Stimulated activated naive CD8-positive, alpha-beta T cell treated with anti-CD3 and anti-CD28 coated beads, Interleukin-15, Interleukin-2, amounts not matched to agents 100 ng/mL and 50 ng/mL, for 24 hours (primary cell): ENCODE measurements around the gene MSMO1.
"Not testable (repeated sequence)": the region's sequence is repeated elsewhere in the genome, so short reads cannot be mapped to it uniquely, and the experiment has no call there.

Experiments used
- H3K27ac Mint-ChIP-seq: one replicate; pipeline ENCODE4 v1.8.0; 2021; ENCODE audit warnings: mild to moderate bottlenecking, mixed read lengths
- H3K27me3 Mint-ChIP-seq: one replicate; pipeline ENCODE4 v1.8.0; 2021; ENCODE audit warnings: mixed read lengths
- H3K36me3 Mint-ChIP-seq: one replicate; pipeline ENCODE4 v1.8.0; 2021; ENCODE audit warnings: low read depth, mixed read lengths
- H3K4me1 Mint-ChIP-seq: one replicate; pipeline ENCODE4 v1.8.0; 2021; ENCODE audit warnings: low read depth, mixed read lengths
- H3K4me3 Mint-ChIP-seq: one replicate; pipeline ENCODE4 v1.8.0; 2021; ENCODE audit warnings: mild to moderate bottlenecking, mixed read lengths
- H3K9me3 Mint-ChIP-seq: one replicate; pipeline ENCODE4 v1.8.0; 2021; ENCODE audit warnings: mixed read lengths

Gene MSMO1

DNA sequence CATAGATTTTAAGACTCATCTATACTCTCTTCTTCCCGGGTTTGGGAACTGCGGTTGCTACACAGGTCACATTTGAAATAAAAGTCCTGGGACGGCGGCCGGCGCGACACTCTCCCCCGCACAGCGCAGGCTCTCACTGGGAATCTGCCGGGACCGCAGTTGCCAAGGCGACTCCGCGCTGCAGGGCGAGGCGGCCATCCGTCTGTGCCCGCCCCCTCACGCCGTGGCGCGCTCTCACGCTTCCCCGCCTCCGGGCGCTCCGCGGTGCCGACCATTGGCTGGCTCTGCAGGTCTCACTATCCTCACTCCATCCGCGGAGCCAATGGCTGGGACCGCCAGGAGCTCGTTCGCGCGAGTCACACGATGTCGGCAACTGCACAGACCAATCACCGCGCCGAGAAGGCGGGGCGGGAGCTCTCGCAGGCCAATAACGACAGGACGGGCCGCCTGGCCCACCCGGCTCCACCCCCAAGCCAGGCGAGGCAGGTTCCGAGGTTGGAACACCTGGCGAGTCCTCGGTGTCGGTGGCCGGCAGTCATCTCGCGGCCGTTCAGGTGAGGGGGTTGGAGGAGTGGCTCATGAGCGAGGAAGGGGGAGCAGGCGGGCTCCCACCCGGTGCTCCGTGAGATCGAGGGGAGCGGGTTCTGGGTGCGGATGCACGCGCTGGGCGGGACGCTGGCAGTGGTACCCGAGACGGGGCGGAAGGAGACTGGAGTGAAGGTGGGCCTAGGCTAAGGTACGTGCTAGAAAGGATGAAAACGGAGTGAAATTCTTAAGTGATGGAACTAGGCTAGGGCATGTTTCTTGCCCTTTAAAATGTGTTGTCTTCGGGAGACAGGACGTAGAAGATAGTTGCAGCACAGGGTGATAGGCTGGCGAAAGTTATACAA lies at the start of gene MSMO1:
MSMO1 (plus strand) TSS at position 459 of the 890 bp plus-strand sequence. CDS start 5,702 bp downstream, outside the sequence.
- Mint-ChIP-seq H3K4me3 (no peak within 1 kb of the TSS), H3K27ac (no peak within 1 kb of the TSS), H3K36me3 (peaks cover 28% of the 10 kb centered on the region), H3K4me1 (no peaks in the 10 kb centered on the region), H3K27me3 (no peaks in the 10 kb centered on the region), H3K9me3 (no peaks in the 10 kb centered on the region)

DNA sequence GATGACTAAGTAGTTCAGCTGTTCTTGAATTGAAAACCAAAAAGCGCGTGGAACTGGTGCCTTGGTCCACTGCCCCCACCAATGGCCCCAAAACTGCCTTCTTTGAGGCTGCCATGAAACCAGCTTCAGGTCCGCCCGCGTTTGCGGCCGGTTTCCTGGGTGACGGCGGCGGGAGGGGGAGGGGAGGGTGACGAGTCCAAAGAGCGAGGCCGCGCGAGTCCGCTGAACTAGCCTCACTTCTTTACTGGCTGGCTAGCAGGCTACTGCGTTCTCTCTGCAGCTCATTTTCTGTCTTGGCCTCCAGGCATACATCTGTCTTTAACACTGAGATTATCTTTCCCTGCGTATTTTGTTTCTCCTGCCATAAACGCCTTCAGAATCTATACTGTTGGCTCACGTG lies 47.9 kb upstream of the MSMO1 start:
- not testable (repeated sequence) for H3K4me1 Mint-ChIP-seq, H3K27me3 Mint-ChIP-seq, H3K4me3 Mint-ChIP-seq, H3K9me3 Mint-ChIP-seq, H3K27ac Mint-ChIP-seq
- peaks cover 48% of the 10 kb centered on the region for H3K36me3 Mint-ChIP-seq

DNA sequence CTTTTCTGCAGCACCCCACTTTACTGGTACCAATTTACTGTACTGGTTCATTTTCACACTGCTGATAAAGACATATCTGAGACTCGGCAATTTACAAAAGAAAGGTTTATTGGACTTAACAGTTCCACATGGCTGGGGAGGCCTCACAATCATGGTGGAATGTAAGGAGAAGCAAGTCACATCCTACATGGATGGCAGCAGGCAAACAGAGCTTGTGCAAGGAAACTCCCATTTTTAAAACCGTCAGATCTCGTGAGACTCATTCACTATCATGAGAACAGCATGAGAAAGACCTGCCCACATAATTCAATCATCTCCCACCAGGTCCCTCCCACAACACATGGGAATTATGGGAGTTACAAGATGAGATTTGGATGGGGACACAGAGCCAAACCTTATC lies 42.8 kb upstream of the MSMO1 start:
- H3K27me3 Mint-ChIP-seq, H3K9me3 Mint-ChIP-seq, H3K27ac Mint-ChIP-seq, H3K4me3 Mint-ChIP-seq: not testable (repeated sequence)
- Mint-ChIP-seq H3K4me1 (peaks cover 42% of the 10 kb centered on the region), H3K36me3 (peaks cover 36% of the 10 kb centered on the region)

DNA sequence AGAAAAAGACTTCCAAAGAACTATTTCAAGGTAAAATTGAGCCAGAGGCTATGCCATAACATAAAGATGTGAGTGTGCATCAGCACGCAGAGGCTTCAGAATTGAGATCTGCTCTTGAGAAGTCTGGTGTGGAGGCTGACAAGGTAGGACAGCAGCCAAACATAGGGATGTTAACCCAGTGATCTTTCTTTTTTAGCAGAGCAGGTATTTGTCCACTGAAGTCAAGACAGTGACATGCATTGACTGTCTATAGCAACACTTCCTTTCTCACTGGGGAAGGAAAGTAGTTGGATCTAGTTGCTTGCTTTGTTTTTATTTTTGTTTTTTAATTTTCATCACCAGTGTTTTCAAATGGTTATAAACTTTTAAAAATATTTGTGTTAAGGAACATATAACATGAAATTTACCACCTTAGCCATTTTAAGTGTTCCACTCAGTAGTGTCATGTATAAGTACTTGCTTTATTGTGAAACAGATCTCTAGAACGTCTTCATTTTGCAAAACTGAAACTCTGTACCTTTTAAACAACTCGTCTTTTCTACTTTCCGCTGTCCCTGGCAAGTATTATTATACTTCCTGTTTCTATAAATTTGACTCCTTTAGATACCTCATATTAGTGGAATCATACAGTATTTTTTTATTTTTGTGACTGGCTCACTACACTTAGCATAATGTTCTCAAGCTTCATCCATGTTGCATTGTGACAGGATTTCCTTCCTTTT lies 40.7 kb upstream of the MSMO1 start:
- peak overlapping the region; percentile 8 for H3K4me3 Mint-ChIP-seq
- peaks cover 42% of the 10 kb centered on the region for H3K4me1 Mint-ChIP-seq
- H3K36me3 Mint-ChIP-seq, result peaks cover 26% of the 10 kb centered on the region
- not testable (repeated sequence) for H3K27me3 Mint-ChIP-seq, H3K27ac Mint-ChIP-seq, H3K9me3 Mint-ChIP-seq

DNA sequence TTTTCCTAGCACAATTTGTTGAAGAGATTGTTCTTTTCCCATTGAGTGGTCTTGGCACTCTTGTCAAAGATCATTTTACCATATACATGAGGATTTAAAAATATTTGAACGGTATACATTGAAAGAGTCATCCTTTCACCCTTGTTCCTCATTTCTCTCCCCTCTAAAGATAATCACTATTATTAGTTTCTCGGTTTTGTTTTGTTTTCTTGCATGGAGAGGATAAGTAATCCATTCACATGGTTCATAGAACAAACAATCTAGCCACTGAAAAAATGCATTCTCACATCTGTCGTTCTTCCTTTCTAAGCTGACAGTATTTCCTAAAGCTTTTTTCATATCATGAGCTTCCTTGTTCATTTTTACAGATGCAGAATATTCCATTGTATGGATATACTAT lies 39.2 kb upstream of the MSMO1 start:
- H3K27me3 Mint-ChIP-seq, result no peaks in the 10 kb centered on the region
- H3K36me3 Mint-ChIP-seq, result peaks cover 12% of the 10 kb centered on the region
- H3K4me1 Mint-ChIP-seq, result peaks cover 42% of the 10 kb centered on the region
- H3K9me3 Mint-ChIP-seq, result peaks cover 8% of the 10 kb centered on the region
- H3K27ac Mint-ChIP-seq, result no peak overlapping the region
- H3K4me3 Mint-ChIP-seq, result no peak overlapping the region

DNA sequence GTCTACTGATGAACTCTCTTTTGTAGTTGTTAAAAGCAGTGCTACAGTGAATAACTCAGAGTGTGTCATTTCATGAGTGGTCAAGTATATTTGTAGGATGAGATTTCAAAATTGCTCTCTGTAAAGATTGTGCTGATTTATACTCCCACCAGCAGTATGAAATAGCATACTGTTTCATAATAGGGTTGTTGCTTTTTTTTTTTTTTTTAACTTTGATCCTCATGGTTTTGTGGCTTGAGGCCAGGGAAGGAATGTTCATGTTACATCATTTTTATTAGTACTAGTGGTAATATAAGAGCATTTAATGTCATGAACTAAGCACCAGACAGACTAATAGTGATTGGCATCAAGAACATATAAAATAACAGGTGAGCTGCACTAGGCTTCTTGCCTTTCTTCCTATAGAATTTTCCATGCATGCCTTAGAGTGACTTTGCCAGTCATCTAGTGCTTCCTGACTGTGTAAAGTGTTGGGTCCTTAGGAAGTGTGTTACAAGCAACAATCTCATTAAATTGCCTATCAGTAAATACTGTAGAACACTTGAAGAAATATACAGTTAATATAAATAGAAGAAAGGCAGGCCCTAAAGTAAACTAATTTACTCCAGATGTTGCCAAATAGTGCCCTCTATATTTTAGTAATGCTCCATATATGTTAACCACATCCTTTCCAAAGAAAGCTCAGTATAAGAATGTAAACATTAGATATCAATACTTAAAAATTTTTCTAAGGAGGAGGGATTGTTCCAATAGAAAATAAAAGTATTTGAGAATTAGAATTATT lies 38.6 kb upstream of the MSMO1 start:
- Mint-ChIP-seq H3K4me1 (peaks cover 42% of the 10 kb centered on the region), H3K27ac (no peak overlapping the region), H3K4me3 (no peak overlapping the region), H3K27me3 (no peaks in the 10 kb centered on the region), H3K36me3 (peaks cover 11% of the 10 kb centered on the region), H3K9me3 (peaks cover 8% of the 10 kb centered on the region)

DNA sequence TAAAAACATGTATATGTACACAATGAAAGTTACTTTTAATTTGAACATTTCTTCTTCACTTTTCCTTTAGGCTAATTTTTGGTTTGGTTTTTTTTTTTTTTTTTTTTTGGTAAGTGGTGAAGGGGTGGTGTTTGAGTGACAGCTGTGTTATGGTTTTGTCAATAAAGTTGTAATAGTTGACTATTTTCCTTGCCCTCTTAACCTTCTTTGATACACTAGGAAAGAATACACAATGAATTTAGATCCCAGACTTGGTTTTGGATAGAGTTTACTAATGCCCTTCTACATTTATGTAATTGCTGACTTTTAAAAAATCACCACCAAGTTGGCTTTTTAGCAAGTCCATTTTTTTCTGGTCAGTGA lies 38.1 kb upstream of the MSMO1 start:
- Mint-ChIP-seq H3K27ac (no peak overlapping the region), H3K27me3 (no peaks in the 10 kb centered on the region), H3K36me3 (peaks cover 8% of the 10 kb centered on the region), H3K9me3 (peaks cover 4% of the 10 kb centered on the region), H3K4me3 (no peak overlapping the region), H3K4me1 (peaks cover 47% of the 10 kb centered on the region)

DNA sequence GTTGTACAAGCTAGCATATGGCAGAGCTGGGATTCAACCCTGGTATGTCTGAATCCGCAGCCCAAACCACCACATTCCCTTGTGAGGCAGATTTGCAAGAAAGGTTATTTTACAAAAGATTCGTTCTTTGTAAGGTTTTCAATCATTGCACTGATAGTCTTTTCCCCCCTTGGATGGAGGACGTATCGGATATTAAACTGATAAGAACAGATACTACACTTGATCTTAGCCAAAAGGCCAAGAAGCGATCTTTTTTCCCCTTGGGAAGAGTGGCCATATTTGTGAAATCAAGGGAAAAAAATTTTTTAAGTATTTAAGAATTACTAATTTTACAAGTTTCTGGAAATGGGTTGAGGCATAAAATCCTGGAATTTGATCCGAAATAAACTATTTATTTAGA lies 34.4 kb upstream of the MSMO1 start:
- Mint-ChIP-seq H3K27me3 (no peaks in the 10 kb centered on the region), H3K9me3 (no peaks in the 10 kb centered on the region), H3K27ac (peak overlapping the region; percentile 13), H3K4me1 (peaks cover 32% of the 10 kb centered on the region), H3K4me3 (no peak overlapping the region), H3K36me3 (peaks cover 17% of the 10 kb centered on the region)

DNA sequence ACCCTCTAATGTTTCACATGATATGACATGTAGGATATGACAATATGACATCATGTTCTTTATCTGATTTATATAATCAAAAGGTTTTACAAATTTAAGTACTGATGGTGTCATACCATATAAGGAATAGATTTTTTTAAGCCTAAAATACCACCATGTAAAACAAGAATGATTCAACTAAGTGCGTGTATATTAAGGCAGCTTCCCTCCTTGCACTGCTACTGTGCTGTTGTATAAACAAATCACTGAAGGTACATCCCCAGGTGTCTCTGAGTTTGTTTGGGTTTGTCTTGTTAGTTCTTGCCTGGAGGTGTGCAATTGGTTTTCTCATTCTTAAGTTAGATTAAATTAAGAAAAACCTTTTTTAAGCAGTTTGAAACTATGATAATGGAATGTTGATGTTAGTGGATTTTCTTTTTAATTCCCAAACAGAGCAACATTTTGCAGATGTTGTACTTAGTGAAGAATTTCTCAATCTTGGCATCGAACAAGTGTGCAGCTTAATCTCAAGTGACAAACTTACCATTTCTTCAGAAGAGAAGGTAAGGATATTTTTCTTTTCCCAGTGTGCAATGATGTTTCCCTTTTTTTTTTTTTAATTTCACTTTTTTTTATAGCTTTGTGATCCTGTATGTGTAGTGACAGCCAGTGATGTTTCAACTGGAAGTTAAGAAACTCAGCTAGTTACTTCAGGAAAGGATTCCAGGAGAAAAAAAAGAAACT lies 33.4 kb upstream of the MSMO1 start:
- no peaks in the 10 kb centered on the region for H3K27me3 Mint-ChIP-seq
- peaks cover 22% of the 10 kb centered on the region for H3K4me1 Mint-ChIP-seq
- peaks cover 24% of the 10 kb centered on the region for H3K36me3 Mint-ChIP-seq
- H3K4me3 Mint-ChIP-seq, result no peak overlapping the region
- H3K9me3 Mint-ChIP-seq, result no peaks in the 10 kb centered on the region
- H3K27ac Mint-ChIP-seq, result no peak overlapping the region

DNA sequence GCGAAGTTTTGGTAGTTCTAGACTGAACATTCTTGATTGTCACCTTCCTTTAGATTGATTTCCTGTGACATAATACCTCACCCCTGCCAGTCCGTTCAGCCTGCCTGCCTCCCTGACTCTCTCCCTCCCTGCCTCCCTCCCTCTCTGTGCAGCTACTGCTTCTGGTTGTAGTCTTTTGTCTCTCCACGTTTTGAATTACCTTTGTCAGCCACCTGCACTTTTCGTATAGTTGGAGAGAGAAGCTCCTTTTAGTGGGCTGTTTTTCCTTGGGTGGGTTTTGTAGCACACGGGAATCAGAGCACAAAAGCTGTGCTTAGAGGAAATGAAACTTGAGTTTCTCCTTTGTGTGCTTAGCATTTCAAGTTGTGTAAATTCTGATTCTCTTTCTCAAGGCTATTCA lies 32.6 kb upstream of the MSMO1 start:
- H3K9me3 Mint-ChIP-seq, result no peaks in the 10 kb centered on the region
- H3K4me1 Mint-ChIP-seq, result peaks cover 16% of the 10 kb centered on the region
- peak overlapping the region; percentile 15 for H3K4me3 Mint-ChIP-seq
- no peak overlapping the region for H3K27ac Mint-ChIP-seq
- peaks cover 31% of the 10 kb centered on the region for H3K36me3 Mint-ChIP-seq
- no peaks in the 10 kb centered on the region for H3K27me3 Mint-ChIP-seq

DNA sequence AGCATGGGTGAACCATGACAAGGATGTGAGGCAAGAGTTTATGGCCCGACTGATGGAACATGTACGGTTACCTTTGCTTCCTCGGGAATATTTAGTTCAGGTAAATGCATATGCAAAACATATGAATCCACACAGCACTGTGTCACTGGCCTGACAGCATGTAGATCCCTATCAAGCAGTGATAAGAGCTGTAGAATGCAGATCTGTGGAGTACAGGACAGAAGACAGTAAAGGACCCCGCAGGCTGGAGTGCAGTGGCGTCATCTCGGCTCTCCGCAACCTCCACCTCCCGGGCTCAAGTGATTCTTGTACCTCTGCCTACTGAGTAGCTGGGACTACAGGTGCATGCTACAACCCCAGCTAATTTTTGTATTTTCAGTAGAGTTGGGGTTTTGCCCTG lies 29.8 kb upstream of the MSMO1 start:
- Mint-ChIP-seq H3K36me3 (peaks cover 35% of the 10 kb centered on the region), H3K9me3 (no peaks in the 10 kb centered on the region), H3K4me3 (no peak overlapping the region), H3K4me1 (peaks cover 35% of the 10 kb centered on the region), H3K27ac (no peak overlapping the region), H3K27me3 (no peaks in the 10 kb centered on the region)

DNA sequence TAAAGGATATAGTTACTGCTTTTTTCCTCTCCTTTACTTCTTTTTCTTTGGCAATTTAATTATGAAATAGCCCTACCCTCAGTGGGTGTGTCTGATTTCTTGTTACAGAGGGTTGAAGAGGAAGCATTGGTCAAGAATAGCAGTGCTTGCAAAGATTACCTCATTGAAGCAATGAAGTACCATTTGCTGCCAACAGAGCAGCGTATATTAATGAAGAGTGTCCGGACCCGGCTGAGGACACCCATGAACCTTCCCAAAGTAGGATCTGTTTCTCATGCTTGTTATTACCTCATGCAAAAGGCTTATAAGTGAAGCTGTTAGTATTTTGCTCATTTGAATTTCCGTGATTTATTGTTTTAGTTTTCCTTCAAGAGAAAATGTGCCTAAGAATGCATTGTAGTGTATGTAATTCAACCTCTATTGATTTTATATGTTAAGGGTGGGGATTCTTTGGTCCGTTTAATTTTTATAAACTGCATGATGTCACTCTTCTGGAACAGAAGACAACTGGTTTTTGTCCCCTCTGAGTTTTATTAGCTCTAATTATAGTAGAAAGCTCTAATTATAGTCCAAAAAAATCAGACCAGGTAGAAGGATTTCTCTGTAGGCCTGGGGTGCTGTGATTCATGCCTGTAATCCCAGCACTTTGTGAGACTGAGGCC lies 27.9 kb upstream of the MSMO1 start:
- H3K4me1 Mint-ChIP-seq, result peaks cover 29% of the 10 kb centered on the region
- H3K27ac Mint-ChIP-seq, result peak overlapping the region; percentile 47
- H3K4me3 Mint-ChIP-seq, result no peak overlapping the region
- H3K27me3 Mint-ChIP-seq, result no peaks in the 10 kb centered on the region
- H3K9me3 Mint-ChIP-seq, result no peaks in the 10 kb centered on the region
- peaks cover 43% of the 10 kb centered on the region for H3K36me3 Mint-ChIP-seq

DNA sequence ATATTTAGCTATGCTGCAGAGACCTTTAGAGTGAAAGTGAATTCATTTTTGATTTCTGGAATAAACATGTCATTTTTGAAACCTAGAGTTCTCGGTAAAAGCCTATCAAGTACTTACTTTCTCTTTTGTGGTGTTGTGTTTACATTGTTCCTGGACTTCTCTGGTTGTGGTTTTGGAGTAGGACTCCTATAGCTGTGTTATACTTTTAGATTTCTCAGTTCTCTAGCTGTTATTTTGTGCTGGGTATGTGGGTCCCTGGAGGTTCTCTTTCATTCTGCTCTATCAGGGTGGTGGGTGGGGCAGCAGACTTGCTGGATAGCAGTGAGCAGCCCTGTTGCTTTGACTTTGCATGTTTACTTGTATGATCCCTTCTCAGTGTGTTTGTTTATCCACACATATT lies 25.6 kb upstream of the MSMO1 start:
- Mint-ChIP-seq H3K27ac (peak overlapping the region; percentile 77), H3K9me3 (no peaks in the 10 kb centered on the region), H3K36me3 (peaks cover 40% of the 10 kb centered on the region), H3K27me3 (no peaks in the 10 kb centered on the region), H3K4me1 (peaks cover 19% of the 10 kb centered on the region), H3K4me3 (peak overlapping the region; percentile 68)

DNA sequence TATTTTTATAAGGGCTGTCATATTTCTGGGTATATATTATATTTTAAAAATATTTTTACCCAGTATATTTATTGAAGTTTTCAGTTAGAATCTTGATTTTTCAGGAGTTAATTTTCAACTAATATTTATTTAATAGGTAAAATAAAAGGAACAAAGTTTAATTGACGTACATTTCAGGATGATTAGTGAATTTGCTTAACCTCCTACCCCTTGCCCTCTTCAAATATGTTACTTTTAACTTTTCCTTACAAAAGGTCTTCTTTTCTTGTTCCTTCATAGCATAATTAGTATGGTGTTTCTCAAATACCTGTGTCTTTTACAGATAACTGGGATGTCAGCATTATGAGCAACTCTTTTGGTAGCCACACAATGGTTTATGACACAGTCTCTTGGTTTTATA lies 24.8 kb upstream of the MSMO1 start:
- Mint-ChIP-seq H3K4me3 (no peak overlapping the region), H3K36me3 (peaks cover 37% of the 10 kb centered on the region), H3K27ac (peak overlapping the region; percentile 42)

More for the DNA sequence above, 24.8 kb upstream of the MSMO1 start:
- peaks cover 19% of the 10 kb centered on the region for H3K4me1 Mint-ChIP-seq
- H3K9me3 Mint-ChIP-seq, result no peaks in the 10 kb centered on the region
- no peaks in the 10 kb centered on the region for H3K27me3 Mint-ChIP-seq
